Muscle of back (tissue), 11 donors: ENCODE measurements around the gene TATDN3. TPM values are rescaled to one million over a fixed set of nuclear protein-coding genes. Genes with fewer than 3 reads are reported as not detected.
"Not testable (repeated sequence)": the region's sequence is repeated elsewhere in the genome, so short reads cannot be mapped to it uniquely, and the experiment has no call there.

Source experiments
- DNase-seq, 3 donors: peaks; one replicate each; pipeline versions ENCODE4 v3.0.0 to v3.0.0-alpha.2; 2013
- polyA plus RNA-seq, 10 donors: library from polyadenylated mRNA; unstranded; fragments of 120-200 nt; gene quantifications; one replicate each; pipeline ENCODE4 v1.2.1, GENCODE V29; 2013; ENCODE audit not compliant: insufficient read length in 10 of 10

The TATDN3 gene
- polyA plus RNA-seq, 10 donors: 8.8 to 11.9 (median 10.9) TPM

- DNase-seq: no peak
These were observed 35.6 kb downstream of the TATDN3 start for GRCh38 chr1:212827171-212827776.

GRCh38 chr1:212827831-212828278 lies 36.2 kb downstream of the TATDN3 start:
- DNase-seq: no peak

GRCh38 chr1:212828395-212828794 lies 36.7 kb downstream of the TATDN3 start:
- no peak for DNase-seq

GRCh38 chr1:212833211-212834207 lies 41.8 kb downstream of the TATDN3 start:
- not testable (repeated sequence) for DNase-seq

GRCh38 chr1:212838145-212838544 lies 46.5 kb downstream of the TATDN3 start:
- no peak for DNase-seq

GRCh38 chr1:212844521-212844920 lies 52.8 kb downstream of the TATDN3 start:
- not testable (repeated sequence) for DNase-seq

GRCh38 chr1:212847549-212847948 lies 55.9 kb downstream of the TATDN3 start, which contains the start of gene SPATA45:
TSS of gene SPATA45 (minus strand) at chr1:212847649. CDS start at chr1:212836149, 11,500 bp downstream.
- DNase-seq: no peak

- no peak for DNase-seq
These were observed 60.5 kb downstream of the TATDN3 start for GRCh38 chr1:212852105-212852688.

- DNase-seq: no peak
These were observed 62.0 kb downstream of the TATDN3 start for GRCh38 chr1:212853658-212854057.

- no peak for DNase-seq
These were observed 65.1 kb downstream of the TATDN3 start for GRCh38 chr1:212856755-212857154.

GRCh38 chr1:212857992-212858460 lies 66.3 kb downstream of the TATDN3 start, which contains the start of gene FLVCR1:
TSS of gene FLVCR1 (plus strand) at chr1:212858275. CDS start at chr1:212858453, 178 bp downstream.
- peak; percentile 95 to 98 (median 97) for DNase-seq

- peak; percentile 17 to 81 (median 44) for DNase-seq
These were observed 67.0 kb downstream of the TATDN3 start for GRCh38 chr1:212858461-212859265.

GRCh38 chr1:212860713-212861581 lies 69.3 kb downstream of the TATDN3 start:
- no peak for DNase-seq

- DNase-seq: no peak
These were observed 70.5 kb downstream of the TATDN3 start for GRCh38 chr1:212862111-212862690.

GRCh38 chr1:212863345-212863744 lies 71.7 kb downstream of the TATDN3 start:
- not testable (repeated sequence) for DNase-seq

- no peak for DNase-seq
These were observed 72.5 kb downstream of the TATDN3 start for GRCh38 chr1:212864201-212864600.
